Measurements from ENCODE around the gene GLDN. TPM values are rescaled to one million over a fixed set of nuclear protein-coding genes. Genes with fewer than 3 reads are reported as not detected.
A peak's percentile ranks its signal among the peaks of the same experiment; 100 is the strongest.

GLDN gene
- total RNA-seq, 2 donors from 2014 or later, result 1.9 to 9.4 TPM

DNA sequence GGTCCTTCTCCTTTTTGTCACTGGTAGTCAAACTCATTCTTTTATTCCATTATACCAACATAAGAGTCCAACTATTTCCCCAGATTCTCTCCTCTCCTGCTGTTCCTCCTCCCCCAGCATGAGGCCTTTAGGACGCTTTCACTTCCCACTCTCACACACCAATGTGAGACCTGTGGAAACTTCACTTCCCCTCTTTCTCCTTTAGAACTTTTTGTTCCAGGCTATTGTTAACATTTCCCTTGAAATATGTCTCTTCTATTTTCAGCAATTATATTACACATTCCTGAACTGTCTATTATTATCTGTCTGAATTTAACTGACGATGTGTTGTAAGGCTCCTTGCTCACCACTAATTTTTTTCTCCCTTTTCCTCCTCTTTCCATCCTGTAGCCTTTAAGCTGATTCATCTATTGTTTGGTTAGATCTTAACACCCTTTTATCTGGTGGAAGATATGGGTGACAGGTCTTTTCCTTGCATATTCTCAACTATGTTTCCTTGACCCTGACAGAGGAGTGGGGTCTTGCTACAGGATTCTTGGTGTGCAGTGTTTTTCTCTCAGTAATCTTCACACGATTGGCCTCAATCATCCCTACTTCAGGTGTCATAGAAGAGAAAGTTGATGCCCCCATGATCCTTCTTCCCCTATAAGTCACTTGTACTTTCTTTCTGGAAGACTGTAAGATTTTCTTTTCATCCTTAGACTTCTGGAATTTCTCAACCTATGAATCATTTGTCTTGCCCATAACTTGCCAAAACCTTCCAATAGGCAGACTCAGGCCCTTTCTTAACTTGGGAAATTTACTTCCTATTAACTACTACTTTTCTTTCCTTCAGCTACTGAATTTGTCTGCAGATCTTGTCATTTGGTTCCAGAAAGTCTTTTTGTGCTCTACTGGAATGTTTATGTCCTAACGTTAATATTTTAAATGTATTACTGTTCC lies 9.0 kb upstream of the GLDN start:
- no peaks in the 10 kb centered on the region for H3K9me3 ChIP-seq
- H3K27ac ChIP-seq, result peak overlapping the region in 1 of 2 donors; percentile 13
- H3K36me3 ChIP-seq, result no peaks in the 10 kb centered on the region
- no peak overlapping the region for H3K4me3 ChIP-seq
- no peak for TF ChIP-seq CTCF (IDR thresholded peaks at IDR 0.05)
- no peak for DNase-seq (ENCODE audit: low spot score)
- peaks cover 0 to 48% of the 10 kb centered on the region in 2 donors for H3K4me1 ChIP-seq
- H3K27me3 ChIP-seq, result no peaks in the 10 kb centered on the region

- no peaks in the 10 kb centered on the region for H3K36me3 ChIP-seq
- H3K27ac ChIP-seq, result no peak overlapping the region
- H3K4me3 ChIP-seq, result no peak overlapping the region
- no peak for TF ChIP-seq CTCF (IDR thresholded peaks at IDR 0.05)
- H3K4me1 ChIP-seq, result peaks cover 0 to 48% of the 10 kb centered on the region in 2 donors
- no peak for DNase-seq (ENCODE audit: low spot score)
- no peaks in the 10 kb centered on the region for H3K9me3 ChIP-seq
- no peaks in the 10 kb centered on the region for H3K27me3 ChIP-seq
These were observed 7.9 kb upstream of the GLDN start for GRCh38 chr15:51333571-51333970.

GRCh38 chr15:51334011-51334451 lies 7.4 kb upstream of the GLDN start:
- TF ChIP-seq CTCF (IDR thresholded peaks at IDR 0.05), result no peak
- Histone ChIP-seq H3K9me3 (no peaks in the 10 kb centered on the region), H3K27ac (no peak overlapping the region), H3K4me3 (no peak overlapping the region), H3K4me1 (peaks cover 0 to 48% of the 10 kb centered on the region in 2 donors), H3K27me3 (no peaks in the 10 kb centered on the region), H3K36me3 (no peaks in the 10 kb centered on the region)
- DNase-seq (ENCODE audit: low spot score), result no peak

GRCh38 chr15:51335087-51335486 lies 6.4 kb upstream of the GLDN start:
- peaks cover 0 to 48% of the 10 kb centered on the region in 2 donors for H3K4me1 ChIP-seq

More at GRCh38 chr15:51335087-51335486, 6.4 kb upstream of the GLDN start:
- Histone ChIP-seq H3K36me3 (no peaks in the 10 kb centered on the region), H3K27ac (no peak overlapping the region), H3K27me3 (no peaks in the 10 kb centered on the region), H3K4me3 (no peak overlapping the region), H3K9me3 (no peaks in the 10 kb centered on the region)
- no peak for DNase-seq (ENCODE audit: low spot score)
- TF ChIP-seq CTCF (IDR thresholded peaks at IDR 0.05), result no peak

Data from right atrium auricular region (tissue), 2 donors.